Lung (tissue), 12 donors: ENCODE data around the gene EPG5. TPM values are rescaled to one million over a fixed set of nuclear protein-coding genes. Genes with fewer than 3 reads are reported as not detected.

ENCODE experiments used
- ATAC-seq: fragments of 200-7000 bp; cut with Tn5 transposase; one replicate; pipeline ENCODE4 v1.9.1; 2020; ENCODE audit warnings: moderate number of reproducible peaks; ENCODE audit not compliant: insufficient read depth, low FRiP score
- DNase-seq, 3 donors: peaks; one replicate each; pipeline ENCODE4 v3.0.0-alpha.2; 2013 to 2017
- H3K27ac ChIP-seq, 2 donors: one replicate each; pipeline ENCODE4 v1.5.1; 2013; ENCODE audit warnings: mild to moderate bottlenecking in 2 of 2, moderate library complexity in 2 of 2, control low read depth in 1 of 2, inconsistent platforms in 1 of 2, low read depth in 1 of 2, low read length in 1 of 2
- H3K27me3 ChIP-seq, 3 donors: one replicate each; pipeline ENCODE4 v1.5.1; 2013; ENCODE audit warnings: low read length in 2 of 3; ENCODE audit not compliant: control insufficient read depth in 3 of 3, insufficient read depth in 3 of 3
- H3K36me3 ChIP-seq, 4 donors: one replicate each; pipeline ENCODE4 v1.5.1; 2013; ENCODE audit warnings: low read length in 4 of 4, mild to moderate bottlenecking in 1 of 4, moderate library complexity in 1 of 4; ENCODE audit not compliant: control insufficient read depth in 4 of 4, insufficient read depth in 4 of 4
- H3K4me1 ChIP-seq, 5 donors: one replicate each; pipeline ENCODE4 v1.5.1; 2013; ENCODE audit warnings: low read length in 5 of 5, mild to moderate bottlenecking in 2 of 5, moderate library complexity in 1 of 5; ENCODE audit not compliant: control insufficient read depth in 5 of 5, insufficient read depth in 5 of 5
- H3K4me3 ChIP-seq: one replicate; pipeline ENCODE4 v1.5.1; 2013; ENCODE audit warnings: mild to moderate bottlenecking, control low read depth, moderate library complexity
- H3K9ac ChIP-seq, 2 donors: one replicate each; pipeline ENCODE4 v1.5.1; 2013; ENCODE audit warnings: low read length in 2 of 2, control low read depth in 1 of 2; ENCODE audit not compliant: insufficient read depth in 1 of 2
- H3K9me3 ChIP-seq, 4 donors: one replicate each; pipeline ENCODE4 v1.5.1; 2013; ENCODE audit warnings: low read length in 3 of 4, mild to moderate bottlenecking in 1 of 4, moderate library complexity in 1 of 4; ENCODE audit not compliant: control insufficient read depth in 4 of 4, insufficient read depth in 3 of 4
- WGBS, 2 donors: extraction: QIAGEN DNeasy Blood & Tissue Kit; methylation state at CpG; one replicate each; pipeline ENCODE4 v1.1.7; 2013; 5-methylcytosine and 5-hydroxymethylcytosine counted together
- polyA plus RNA-seq, 2 donors: library from polyadenylated mRNA; stranded (reverse); fragments of 200-250 nt; gene quantifications; one replicate each; pipeline ENCODE4 v1.2.1, GENCODE V29; 2013
- total RNA-seq, 2 donors: library from RNA; depleted of rRNA in 1 of 2; stranded (reverse); fragments of >200 nt in 1 of 2; gene quantifications; one replicate each; pipeline ENCODE4 v1.2.1, GENCODE V29; 2014 to 2021
- TF ChIP-seq, protein P1 (sequence below): IDR thresholded peaks from 2 replicates; pipeline ENCODE4 v1.5.1; 2012; ENCODE audit warnings: mild to moderate bottlenecking; ENCODE audit errors: control extremely low read depth, extremely low read depth
- donor health status: control.
- donor health status: control.
- donor health status: Bipolar disorder and iron deficiency.
- donor health status: healthy.
- donor health status: DM: yes; HTN: yes; CAD: no.

EPG5 gene
- total and polyA plus RNA-seq, 4 donors: 7.0 to 64.5 (median 20.9) TPM

DNA sequence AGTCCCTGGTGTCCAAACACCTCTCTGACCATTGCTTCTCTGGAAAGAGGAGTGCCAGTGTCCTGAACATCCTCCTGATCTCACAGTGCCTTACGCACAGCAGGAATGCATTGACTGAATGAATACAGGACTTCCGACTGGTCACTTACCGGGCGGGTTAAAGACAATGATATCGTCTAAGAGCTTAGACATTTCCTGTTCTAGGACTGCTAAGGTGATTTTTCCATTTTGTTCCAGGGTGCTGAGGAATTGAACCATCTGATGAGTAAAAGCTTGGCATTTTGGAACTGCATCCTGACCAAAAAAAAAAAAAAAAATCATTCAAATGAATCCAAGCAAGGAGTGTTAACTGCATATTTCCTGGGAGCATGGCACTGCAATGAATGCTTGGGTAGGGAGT lies 101.7 kb downstream of the EPG5 start:
- H3K27ac ChIP-seq: no peak overlapping the region
- no peak for ATAC-seq
- H3K4me1 ChIP-seq: no peaks in the 10 kb centered on the region
- WGBS, 2 donors: 98 to 99% methylated on average over 5 of the region's 5 CpGs
- peaks cover 24 to 41% (median 33%) of the 10 kb centered on the region in 4 donors for H3K36me3 ChIP-seq
- no peak overlapping the region for H3K9ac ChIP-seq
- H3K9me3 ChIP-seq: peaks cover 0 to 2% (median under 1%) of the 10 kb centered on the region in 4 donors
- TF ChIP-seq, protein P1, sequence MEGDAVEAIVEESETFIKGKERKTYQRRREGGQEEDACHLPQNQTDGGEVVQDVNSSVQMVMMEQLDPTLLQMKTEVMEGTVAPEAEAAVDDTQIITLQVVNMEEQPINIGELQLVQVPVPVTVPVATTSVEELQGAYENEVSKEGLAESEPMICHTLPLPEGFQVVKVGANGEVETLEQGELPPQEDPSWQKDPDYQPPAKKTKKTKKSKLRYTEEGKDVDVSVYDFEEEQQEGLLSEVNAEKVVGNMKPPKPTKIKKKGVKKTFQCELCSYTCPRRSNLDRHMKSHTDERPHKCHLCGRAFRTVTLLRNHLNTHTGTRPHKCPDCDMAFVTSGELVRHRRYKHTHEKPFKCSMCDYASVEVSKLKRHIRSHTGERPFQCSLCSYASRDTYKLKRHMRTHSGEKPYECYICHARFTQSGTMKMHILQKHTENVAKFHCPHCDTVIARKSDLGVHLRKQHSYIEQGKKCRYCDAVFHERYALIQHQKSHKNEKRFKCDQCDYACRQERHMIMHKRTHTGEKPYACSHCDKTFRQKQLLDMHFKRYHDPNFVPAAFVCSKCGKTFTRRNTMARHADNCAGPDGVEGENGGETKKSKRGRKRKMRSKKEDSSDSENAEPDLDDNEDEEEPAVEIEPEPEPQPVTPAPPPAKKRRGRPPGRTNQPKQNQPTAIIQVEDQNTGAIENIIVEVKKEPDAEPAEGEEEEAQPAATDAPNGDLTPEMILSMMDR: no peak
- no peak for DNase-seq
- no peaks in the 10 kb centered on the region for H3K27me3 ChIP-seq
- H3K4me3 ChIP-seq: no peak overlapping the region

- DNase-seq (no peak), ATAC-seq (no peak)
- peaks cover 33 to 44% (median 39%) of the 10 kb centered on the region in 4 donors for H3K36me3 ChIP-seq
- TF ChIP-seq, protein P1: no peak
- H3K27ac ChIP-seq: no peak overlapping the region
- H3K27me3 ChIP-seq: no peaks in the 10 kb centered on the region
- peaks cover 0 to 2% (median under 1%) of the 10 kb centered on the region in 4 donors for H3K9me3 ChIP-seq
- WGBS, 2 donors: 96 to 99% methylated on average over 5 of the region's 5 CpGs
- no peak overlapping the region for H3K9ac ChIP-seq
- no peaks in the 10 kb centered on the region for H3K4me1 ChIP-seq
- H3K4me3 ChIP-seq: no peak overlapping the region
Observed at GRCh38 chr18:45864081-45864480, 103.0 kb downstream of the EPG5 start.

GRCh38 chr18:45863469-45863868 lies 103.7 kb downstream of the EPG5 start:
- H3K4me3 ChIP-seq: no peak overlapping the region
- 92 to 97% methylated on average over 1 of the region's 1 CpG for WGBS, 2 donors
- peaks cover 0 to 2% (median under 1%) of the 10 kb centered on the region in 4 donors for H3K9me3 ChIP-seq
- H3K4me1 ChIP-seq: no peaks in the 10 kb centered on the region
- H3K27me3 ChIP-seq: no peaks in the 10 kb centered on the region
- TF ChIP-seq, protein P1: no peak
- no peak for DNase-seq
- ATAC-seq: no peak
- H3K27ac ChIP-seq: no peak overlapping the region
- H3K9ac ChIP-seq: no peak overlapping the region
- peaks cover 38 to 48% (median 43%) of the 10 kb centered on the region in 4 donors for H3K36me3 ChIP-seq

- Histone ChIP-seq H3K4me1 (no peaks in the 10 kb centered on the region), H3K9me3 (peaks cover 0 to 2% (median under 1%) of the 10 kb centered on the region in 4 donors), H3K9ac (no peak overlapping the region), H3K27ac (no peak overlapping the region), H3K36me3 (peaks cover 44 to 50% (median 46%) of the 10 kb centered on the region in 4 donors), H3K27me3 (no peaks in the 10 kb centered on the region), H3K4me3 (no peak overlapping the region)
- ATAC-seq (no peak), DNase-seq (no peak)
- TF ChIP-seq, protein P1: no peak
- WGBS, 2 donors: 96 to 100% methylated on average over 1 of the region's 1 CpG
Observed at GRCh38 chr18:45861926-45862325, 105.2 kb downstream of the EPG5 start.
